HG03521 (cell line): ENCODE data around the gene KCTD3.

Source experiments
- ATAC-seq: cut with Tn5 transposase; IDR thresholded peaks from one replicate; pipeline ENCODE4 v1.9.1; 2021; ENCODE audit warnings: mild to moderate bottlenecking, moderate library complexity; ENCODE audit not compliant: unreplicated experiment

KCTD3 gene

DNA sequence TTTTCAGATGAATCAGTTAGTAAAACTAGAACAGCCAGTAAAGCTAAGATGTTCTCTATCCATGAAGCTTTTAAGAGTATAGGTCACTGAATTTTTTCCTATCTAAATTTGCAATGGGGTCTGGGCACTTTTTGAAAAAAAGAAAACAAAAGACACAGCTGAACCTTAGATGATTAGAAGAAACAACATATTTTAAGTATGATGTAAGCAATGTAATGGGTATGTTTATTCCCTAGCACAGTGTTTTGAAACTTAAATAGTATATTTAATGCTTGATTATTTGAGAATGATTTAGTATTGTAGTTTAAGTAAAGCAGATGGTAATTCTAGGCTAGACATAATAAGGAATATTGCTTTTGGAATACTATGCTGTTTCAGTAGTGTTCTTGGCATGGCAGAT is 36.2 kb downstream of the KCTD3 start:
- ATAC-seq = no peak

- ATAC-seq = no peak
These were observed 38.0 kb downstream of the KCTD3 start for GRCh38 chr1:215605011-215605621.

DNA sequence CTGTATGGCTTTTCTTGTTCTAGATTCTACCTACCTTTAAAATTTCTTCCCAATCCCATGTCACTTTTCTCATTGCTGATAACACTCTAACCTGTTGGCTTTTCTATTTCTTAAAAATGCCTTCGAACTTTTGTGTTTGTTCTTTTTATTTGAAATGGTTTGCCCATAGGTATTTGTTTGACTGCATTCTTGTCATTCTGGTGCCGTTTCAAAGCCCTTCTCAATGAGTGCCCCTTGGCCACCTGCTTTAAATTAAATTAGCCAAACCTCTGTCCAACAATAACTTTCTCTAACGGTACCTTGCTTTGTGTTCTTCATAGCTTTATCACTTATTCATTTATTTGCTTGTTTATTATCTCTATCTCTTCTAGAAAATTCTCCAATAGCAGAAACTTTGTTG is 38.9 kb downstream of the KCTD3 start:
- ATAC-seq = no peak

DNA sequence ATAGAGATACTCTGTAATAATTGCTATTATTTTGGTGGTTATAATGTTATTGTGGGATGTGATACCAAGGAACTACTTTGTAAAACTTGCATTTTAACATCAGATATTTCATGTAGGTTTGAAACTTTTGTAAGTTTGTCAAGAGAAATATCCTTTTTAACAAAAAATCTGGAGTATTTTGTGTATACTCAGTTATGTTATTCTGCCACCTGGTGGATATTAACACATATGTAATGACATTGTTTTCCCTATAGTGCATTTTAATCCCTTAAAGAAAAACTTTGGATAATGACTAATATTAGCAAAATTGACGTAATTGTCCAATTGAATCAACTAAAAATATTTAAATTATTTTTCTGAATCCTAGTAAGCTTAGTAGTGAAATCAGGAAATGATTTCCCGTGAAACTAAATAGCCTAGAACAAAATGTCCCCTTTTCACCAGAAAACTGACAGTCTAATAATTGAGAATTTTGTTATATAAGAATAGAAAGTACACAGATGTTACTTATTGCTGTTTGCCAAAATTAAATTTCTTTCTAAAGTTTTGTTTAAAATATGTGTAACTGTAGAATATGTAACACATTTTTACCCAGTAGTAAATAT is 39.6 kb downstream of the KCTD3 start:
- no peak for ATAC-seq

DNA sequence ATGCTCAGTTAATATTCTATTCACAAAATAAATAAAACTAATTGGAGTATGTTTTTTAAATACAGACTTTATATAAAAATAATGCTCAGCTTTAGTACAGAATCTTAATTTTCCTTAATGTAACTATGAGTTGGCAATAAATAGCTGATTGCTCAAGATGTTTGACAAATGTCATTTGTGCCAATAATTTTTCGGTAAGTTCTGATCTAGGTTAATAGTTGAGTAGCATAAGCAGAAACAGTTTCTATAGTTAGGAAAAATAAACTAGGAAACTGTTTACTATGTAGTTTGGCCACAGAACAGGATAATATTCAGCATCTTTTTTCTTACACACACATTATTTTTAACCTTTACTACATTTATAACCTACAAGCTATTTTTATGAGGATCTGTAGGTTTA is 40.3 kb downstream of the KCTD3 start:
- no peak for ATAC-seq

DNA sequence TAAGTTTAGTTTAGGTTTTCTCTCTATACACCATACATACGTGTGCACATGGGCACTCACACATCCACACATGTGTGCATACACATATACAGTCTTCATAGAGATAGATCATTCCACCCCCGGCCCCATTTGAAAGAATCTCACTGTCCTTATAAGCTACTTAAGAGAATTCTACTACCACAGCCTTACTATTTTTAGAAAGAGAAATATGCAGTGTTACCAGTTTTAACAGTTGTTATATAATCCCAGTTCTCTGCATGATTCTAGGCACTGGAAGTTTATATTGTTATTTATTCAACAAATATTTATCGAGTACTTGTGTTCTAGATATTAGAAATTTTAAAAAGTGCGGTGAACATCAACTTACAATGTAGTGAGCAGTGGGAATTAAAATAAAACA is 41.5 kb downstream of the KCTD3 start:
- ATAC-seq = no peak

DNA sequence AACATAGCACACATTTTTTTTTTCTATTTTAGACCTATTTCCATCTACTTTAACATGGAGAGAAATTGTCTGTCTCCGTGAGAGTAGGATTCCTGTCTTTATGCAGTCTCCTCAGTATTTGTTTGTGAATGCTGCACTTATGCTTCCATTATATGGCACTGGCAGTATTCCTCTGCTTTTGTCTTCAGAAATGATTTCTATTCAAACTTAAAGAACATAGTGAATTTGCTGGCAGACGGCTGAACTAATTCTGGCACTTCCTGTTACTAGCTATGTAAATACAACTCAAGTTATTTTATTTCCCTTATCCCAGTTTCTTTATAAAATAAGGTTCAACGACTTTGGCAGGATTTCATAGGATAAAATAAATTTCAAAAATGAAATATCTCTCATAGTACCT is 45.3 kb downstream of the KCTD3 start:
- ATAC-seq = no peak

DNA sequence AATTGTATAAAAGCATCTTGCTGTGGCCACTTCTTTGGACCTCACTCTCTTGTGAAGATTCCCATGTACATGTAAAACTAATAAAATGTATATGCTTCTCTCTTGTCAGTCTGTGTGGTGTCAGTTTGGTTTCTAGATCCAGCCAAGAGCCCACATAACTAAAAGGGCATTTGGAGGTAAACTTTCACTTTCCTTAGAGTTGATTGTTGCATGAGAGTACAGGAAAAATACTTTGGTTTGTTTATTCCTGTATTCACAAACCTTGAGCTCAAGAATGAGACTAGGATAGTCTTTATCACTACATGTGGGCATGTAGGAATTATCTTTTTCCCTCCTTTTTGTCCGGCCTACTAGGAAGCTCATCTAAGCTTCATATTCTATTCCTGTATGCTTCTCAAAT is 50.9 kb downstream of the KCTD3 start:
- no peak for ATAC-seq

- no peak for ATAC-seq
These were observed 56.1 kb downstream of the KCTD3 start for GRCh38 chr1:215623162-215623561.

DNA sequence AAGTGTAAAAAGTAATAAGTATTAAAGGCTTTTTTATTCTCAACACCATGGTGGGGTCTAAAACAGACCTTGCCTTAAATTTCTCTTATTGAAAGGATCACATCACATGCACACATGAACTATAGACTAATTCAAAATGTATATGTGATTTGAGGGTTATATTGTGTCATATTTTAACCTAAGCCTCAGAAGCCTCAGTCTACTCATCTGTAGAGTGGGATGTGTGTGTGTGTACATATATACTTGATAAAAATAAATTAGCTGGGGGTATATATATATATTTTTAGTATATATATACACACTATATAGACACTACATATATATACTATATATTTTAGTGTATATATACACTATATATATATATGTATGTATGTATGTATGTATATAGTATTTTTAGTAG is 58.8 kb downstream of the KCTD3 start:
- ATAC-seq = no peak

DNA sequence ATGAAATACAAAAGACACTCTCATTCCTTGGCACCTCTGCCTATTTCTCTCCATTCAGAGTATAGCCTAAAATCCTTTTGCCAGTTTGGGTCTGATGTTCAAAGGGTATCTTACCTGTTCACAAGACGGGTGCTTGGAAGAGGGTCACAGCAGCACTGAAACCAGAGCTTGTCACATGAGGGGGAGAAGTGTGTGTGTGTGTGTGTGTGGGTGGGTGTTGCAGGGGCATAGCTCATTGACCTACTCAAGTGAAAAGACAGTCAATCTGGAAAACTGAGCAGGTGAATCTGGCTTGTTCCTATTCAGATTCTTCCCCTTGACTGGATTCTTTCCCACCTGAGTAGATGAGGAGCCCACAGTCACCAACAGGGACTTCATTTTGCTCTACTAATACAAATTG is 63.9 kb downstream of the KCTD3 start:
- no peak for ATAC-seq

DNA sequence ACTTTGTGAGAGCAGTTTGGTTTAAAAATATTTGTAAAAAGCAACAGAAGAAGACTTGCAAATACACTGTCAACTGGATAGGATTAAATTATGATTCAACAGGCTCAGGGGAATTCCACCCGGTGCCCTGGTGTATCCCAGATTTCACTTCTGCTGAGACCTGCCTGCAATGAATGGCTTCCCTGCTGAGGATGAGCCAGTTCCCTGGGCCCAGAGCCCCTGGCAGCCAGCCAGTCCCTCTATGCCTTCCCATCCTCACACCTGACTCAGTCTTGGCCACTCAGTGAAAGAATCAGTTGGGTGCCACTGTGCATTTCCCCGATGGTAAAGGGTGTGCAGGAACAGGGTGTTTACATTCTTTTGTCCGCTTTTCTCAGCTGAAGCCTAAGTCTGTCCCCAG is 64.4 kb downstream of the KCTD3 start:
- ATAC-seq = no peak

DNA sequence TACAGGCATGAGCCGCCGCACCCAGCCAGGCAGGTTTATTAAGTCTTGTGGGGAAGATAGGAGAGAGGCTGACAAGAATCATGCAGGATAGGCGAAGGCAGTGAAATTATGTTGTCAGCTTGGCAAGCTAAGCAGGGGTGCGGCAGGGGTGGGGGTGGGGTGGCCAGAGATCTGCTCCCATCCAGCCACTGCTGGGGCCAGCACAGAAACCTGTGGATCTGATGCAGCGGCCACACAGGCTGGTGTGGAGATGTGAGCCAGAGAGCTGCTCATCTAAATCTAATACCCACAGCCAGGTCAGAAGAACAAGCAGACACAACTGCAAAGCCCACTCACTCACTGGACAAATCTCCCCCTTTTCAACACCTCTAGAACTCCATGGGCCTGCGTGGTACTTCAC is 68.7 kb downstream of the KCTD3 start:
- ATAC-seq = no peak

DNA sequence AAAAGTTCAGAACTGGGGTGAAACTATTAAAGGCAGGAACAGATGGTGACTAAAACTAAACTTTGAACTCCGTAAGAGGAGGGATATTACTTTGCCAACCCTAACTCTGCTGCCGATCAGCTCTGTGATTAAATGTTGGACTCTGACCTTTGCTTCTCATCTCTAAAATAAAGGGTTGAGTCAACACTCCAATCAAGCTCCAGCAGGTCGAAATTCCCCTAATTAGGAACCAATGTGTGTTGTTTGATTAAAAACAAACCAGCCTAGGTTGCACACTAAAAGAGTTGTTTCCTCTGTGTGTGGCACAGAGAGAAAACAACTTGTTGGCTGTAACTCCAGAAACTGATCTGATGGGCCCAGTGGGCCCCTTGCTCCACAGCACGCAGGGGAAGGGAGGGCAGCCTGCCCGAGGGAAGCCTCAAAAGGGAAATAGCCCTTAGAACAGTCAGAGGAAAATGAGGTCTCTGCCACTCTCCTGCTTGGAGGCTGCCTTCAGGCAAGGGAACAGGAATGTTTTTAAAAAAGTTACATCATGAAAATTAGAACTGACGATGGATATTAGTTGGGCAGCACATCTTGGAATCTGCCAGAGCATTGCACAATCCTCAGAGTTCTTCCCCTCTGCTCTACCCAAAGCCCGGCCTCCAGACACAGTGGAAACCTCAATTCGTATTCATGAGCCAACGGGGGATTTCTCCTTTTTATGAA is 69.3 kb downstream of the KCTD3 start:
- no peak for ATAC-seq

GRCh38 chr1:215637041-215637573 is 70.0 kb downstream of the KCTD3 start:
- ATAC-seq = no peak

DNA sequence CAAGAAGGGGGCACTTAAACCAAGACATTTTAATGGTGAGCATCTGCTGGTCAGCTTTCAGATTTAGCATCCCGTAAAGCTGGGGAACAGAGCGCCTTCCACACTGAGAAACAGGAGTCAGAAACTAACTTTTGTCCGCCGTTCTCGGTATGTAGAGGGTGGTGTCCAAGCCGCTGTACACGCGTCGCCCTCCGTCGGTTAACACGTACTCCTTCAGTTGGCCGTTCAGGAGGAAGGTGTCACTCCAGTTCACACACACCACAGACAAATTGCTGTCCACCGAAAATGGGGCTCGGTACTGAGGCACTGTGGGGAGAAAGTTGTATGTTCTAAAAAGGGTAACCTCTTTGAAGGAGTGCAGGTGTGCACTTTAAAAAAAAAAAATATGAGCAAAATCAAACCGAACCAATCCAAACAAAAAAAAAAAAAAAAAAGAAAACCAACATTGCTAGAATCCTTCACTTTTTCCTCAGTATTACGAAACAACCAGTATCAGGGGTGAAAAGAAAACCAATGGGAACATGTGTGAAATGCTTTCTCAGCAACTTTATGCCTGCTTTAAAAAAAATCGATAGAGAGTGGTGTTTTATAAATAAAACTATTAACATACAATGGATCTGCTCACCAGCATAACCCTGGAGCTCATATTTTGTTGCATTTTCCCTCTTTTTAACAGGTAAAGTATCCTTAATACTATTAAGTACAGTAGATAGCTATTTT is 73.5 kb downstream of the KCTD3 start:
- no peak for ATAC-seq

DNA sequence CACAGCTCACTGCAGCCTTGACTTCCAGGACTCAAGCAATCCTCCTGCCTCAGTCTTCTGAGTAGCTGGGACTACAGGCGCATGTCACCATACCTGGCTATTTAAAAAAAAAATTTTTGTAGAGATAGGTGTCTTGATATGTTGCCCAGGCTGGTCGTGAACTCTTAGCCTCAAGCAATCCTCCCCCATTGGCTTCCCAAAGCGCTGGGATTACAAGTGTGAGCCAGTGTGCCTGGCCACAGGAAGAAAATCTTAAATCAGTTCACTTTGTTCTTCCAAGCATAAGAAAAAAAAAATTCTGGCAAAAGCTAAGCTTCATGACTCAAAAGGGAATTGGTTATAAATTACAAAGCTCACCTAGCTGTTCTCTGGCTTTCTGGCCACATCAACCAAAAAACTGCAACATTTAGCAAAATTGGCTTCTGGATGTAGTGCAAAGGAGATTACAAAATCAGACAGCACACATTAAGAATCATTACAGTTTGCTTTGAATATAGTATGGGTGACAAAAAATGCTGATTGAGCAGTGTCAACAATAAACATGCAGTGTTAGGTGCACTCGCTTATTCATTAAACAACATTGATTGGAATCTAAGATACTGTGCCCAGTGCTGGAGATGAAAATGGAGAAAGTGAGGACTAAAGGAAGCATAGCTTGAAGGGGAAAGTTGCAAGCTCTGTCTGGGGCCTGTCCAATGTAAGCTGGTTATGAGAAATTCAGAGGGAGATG is 76.7 kb downstream of the KCTD3 start:
- no peak for ATAC-seq

DNA sequence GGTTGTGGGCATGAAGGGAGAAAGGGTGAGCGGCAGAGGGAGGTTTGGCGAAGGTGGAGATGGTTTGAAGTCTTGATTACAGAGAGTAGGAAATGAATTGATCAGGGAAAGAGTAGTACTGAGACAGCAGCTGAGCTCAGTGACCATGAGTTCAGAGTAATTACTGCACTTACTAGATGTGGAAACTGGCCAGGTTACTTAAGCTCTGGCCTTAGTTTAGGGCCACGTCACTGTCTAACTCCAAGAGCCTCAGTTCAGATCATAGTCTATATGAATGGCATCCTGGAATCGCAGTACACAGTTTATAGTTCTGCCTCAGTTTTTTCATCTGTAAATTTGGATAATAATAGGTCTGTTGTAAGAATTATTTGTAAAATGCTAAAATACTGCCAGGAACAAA is 78.1 kb downstream of the KCTD3 start:
- no peak for ATAC-seq

DNA sequence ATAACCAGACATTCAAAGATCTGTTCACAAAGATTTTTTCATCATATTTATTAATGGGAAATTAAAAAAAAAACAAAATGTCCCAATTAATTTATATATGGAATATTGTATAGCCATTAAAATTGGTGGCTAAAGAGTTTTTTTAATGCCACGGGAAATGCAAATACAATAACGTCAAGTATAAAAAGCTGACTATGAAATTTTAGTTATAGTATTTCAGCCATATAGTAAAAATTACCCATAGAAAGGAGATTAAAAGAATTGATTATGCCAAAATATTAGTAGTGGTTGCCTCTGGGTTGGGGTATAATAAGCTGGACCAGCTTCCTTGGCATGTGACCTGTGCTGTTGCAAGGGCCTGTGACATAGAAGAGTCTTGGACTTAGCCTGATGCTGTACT is 78.8 kb downstream of the KCTD3 start:
- ATAC-seq = no peak

- no peak for ATAC-seq
These were observed 80.6 kb downstream of the KCTD3 start for GRCh38 chr1:215647738-215648137.

DNA sequence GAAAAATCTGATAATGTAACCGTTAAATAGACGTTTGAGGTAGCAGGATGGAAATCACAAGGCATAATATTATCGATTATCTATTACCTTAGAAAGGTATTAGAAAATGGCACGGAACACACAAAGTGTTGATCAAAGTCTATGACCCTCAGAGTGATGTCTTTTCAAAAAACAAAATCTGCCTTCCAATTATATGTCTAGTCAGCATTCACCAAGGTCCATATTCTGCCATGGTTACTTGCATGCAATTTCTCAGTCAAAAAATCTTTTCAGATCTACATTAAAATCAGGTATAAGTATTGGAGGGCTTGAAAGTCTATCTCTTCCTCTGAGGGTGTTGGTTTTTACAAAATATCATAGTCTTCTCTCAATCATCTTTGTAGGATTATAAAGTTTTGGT is 81.9 kb downstream of the KCTD3 start:
- no peak for ATAC-seq
